GM12878 (cell line): Measurements from ENCODE around the gene TTC17. TPM values are rescaled to one million over a fixed set of nuclear protein-coding genes. Genes with fewer than 3 reads are reported as not detected.

ENCODE experiments used
- ATAC-seq: fragments of 200-7000 bp; cut with Tn5 transposase; 3 replicates; pipeline ENCODE4 v1.9.1; 2020; ENCODE audit warnings: mild to moderate bottlenecking, moderate library complexity
- BruUV-seq: library from RNA; stranded (reverse); fragments of 400-500 nt; replicated peaks from 2 replicates; lab custom pipeline; 2021; lab: Mats Ljungman, UMichigan
- CTCF ChIA-PET: fragments of 300-600 bp; sonication (Branson Sonifier 250); formaldehyde crosslinking; extraction: SDS; loops from one replicate; lab custom pipeline; 2021; ENCODE audit warnings: inconsistent platforms; lab: Yijun Ruan, JAX
- POLR2A ChIA-PET: fragments of 350-600 bp; formaldehyde crosslinking; extraction: SDS; loops from one replicate; lab custom pipeline; 2021; ENCODE audit warnings: inconsistent platforms; lab: Charles Lee
- RAD21 ChIA-PET: fragments of 300-600 bp; sonication (Branson Sonifier 250); formaldehyde crosslinking; loops from one replicate; lab custom pipeline; 2023; ENCODE audit warnings: antibody characterized with exemption; ENCODE audit not compliant: unreplicated experiment; lab: Charles Lee
- SMC1A ChIA-PET: fragments of 300-600 bp; sonication (Branson Sonifier 250); formaldehyde crosslinking; loops from one replicate; lab custom pipeline; 2023; ENCODE audit not compliant: unreplicated experiment, uncharacterized antibody; lab: Charles Lee
- DNase-seq: peaks from one replicate; pipeline ENCODE4 v3.0.0-alpha.2; 2011; ENCODE audit warnings: low read depth, low spot score
- FAIRE-seq: peaks from 3 replicates; lab custom pipeline; 2011; peaks lifted over from hg19 to GRCh38; lab: Jason Lieb, UNC
- H2AFZ ChIP-seq: 2 replicates; pipeline ENCODE4 v1.6.0; 2011; ENCODE audit warnings: low read depth, low read length, control low read depth; ENCODE audit not compliant: control insufficient read depth
- H3K27ac ChIP-seq: 2 replicates; pipeline ENCODE4 v1.5.1; 2011; ENCODE audit warnings: control low read depth; ENCODE audit not compliant: control insufficient read depth, insufficient read depth
- H3K27me3 ChIP-seq, 2 experiments: replicated peaks in 1 of 2; 2 replicates each; pipeline versions ENCODE4 v1.6.0 to v1.6.1; 2011; ENCODE audit warnings: low read length in 1 of 2; ENCODE audit not compliant: control insufficient read depth in 2 of 2, insufficient read depth in 2 of 2
- H3K36me3 ChIP-seq, 2 experiments: 2 replicates each; pipeline ENCODE4 v1.5.1; 2011; ENCODE audit warnings: low read length in 1 of 2; ENCODE audit not compliant: control insufficient read depth in 2 of 2, insufficient read depth in 2 of 2
- H3K4me1 ChIP-seq: 2 replicates; pipeline ENCODE4 v1.6.1; 2011; ENCODE audit warnings: mild to moderate bottlenecking, low read length, moderate library complexity, mixed read lengths; ENCODE audit not compliant: control insufficient read depth, insufficient read depth
- H3K4me2 ChIP-seq: 2 replicates; pipeline ENCODE4 v1.6.0; 2011; ENCODE audit warnings: control low read depth; ENCODE audit not compliant: control insufficient read depth, insufficient read depth
- H3K4me3 ChIP-seq: fragments of 200-600 bp; sonication (generic); 2 replicates; pipeline ENCODE4 v1.5.1; 2016
- H3K79me2 ChIP-seq: 2 replicates; pipeline ENCODE4 v1.6.0; 2011; ENCODE audit warnings: low read length; ENCODE audit not compliant: control insufficient read depth, insufficient read depth
- H3K9ac ChIP-seq: 2 replicates; pipeline ENCODE4 v1.8.0; 2011; ENCODE audit warnings: low read length, control low read depth, mixed read lengths; ENCODE audit not compliant: control insufficient read depth, insufficient read depth
- H3K9me3 ChIP-seq: replicated peaks from 3 replicates; pipeline ENCODE4 v1.5.1; 2011; ENCODE audit warnings: mild to moderate bottlenecking, low read length; ENCODE audit not compliant: control insufficient read depth, insufficient read depth
- H4K20me1 ChIP-seq: 2 replicates; pipeline ENCODE4 v1.6.0; 2011; ENCODE audit not compliant: control insufficient read depth, insufficient read depth
- DPF2 ChIP-seq: fragments of 450-650 bp; IDR thresholded peaks from 2 replicates; pipeline ENCODE4 v1.6.1; 2017; ENCODE audit warnings: mild to moderate bottlenecking
- KDM1A ChIP-seq: fragments of 200-600 bp; sonication (generic); IDR thresholded peaks from 2 replicates; pipeline ENCODE4 v1.6.1; 2016; ENCODE audit warnings: borderline replicate concordance
- NBN ChIP-seq: fragments of 450-650 bp; IDR thresholded peaks from 2 replicates; pipeline ENCODE4 v1.6.1; 2016
- NFYB ChIP-seq: IDR thresholded peaks from 2 replicates; pipeline ENCODE4 v1.6.1; 2011; ENCODE audit warnings: low read depth, mild to moderate bottlenecking, low read length, improper control_type of control experiment, moderate library complexity; ENCODE audit not compliant: insufficient read depth
- NRF1 ChIP-seq: conservative IDR thresholded peaks from 2 replicates; pipeline ENCODE4 v1.6.1; 2011; ENCODE audit warnings: mild to moderate bottlenecking, low read depth, low read length, improper control_type of control experiment
- SPI1 ChIP-seq: IDR thresholded peaks from 2 replicates; pipeline ENCODE4 v1.6.1; 2011; ENCODE audit warnings: low read depth, mild to moderate bottlenecking, low read length, moderate library complexity, borderline replicate concordance; ENCODE audit not compliant: insufficient read depth
- TARDBP ChIP-seq: IDR thresholded peaks from 2 replicates; pipeline ENCODE4 v1.6.1; 2016; ENCODE audit warnings: borderline replicate concordance
- TCF7 ChIP-seq: IDR thresholded peaks from 2 replicates; pipeline ENCODE4 v1.6.1; 2014; ENCODE audit warnings: antibody characterized with exemption, borderline replicate concordance
- WGBS: methylation state at CpG from one replicate; pipeline ENCODE4 v1.1.6; 2016; ENCODE audit warnings: low lambda C conversion rate; ENCODE audit not compliant: insufficient replicate concordance, insufficient coverage; ENCODE audit errors: missing lambda C conversion rate; 5-methylcytosine and 5-hydroxymethylcytosine counted together
- in situ Hi-C: fragments of 300-500 bp; cut with MboI; formaldehyde crosslinking; loops from 9 replicates; pipeline ENCODE4 v1.14.3; 2018; ENCODE audit warnings: mixed read lengths
- intact Hi-C: fragments of 100-400 bp; cut with micrococcal nuclease; formaldehyde crosslinking; loops from one replicate; pipeline ENCODE4 v1.14.2; 2022; ENCODE audit not compliant: unreplicated experiment
- polyA plus RNA-seq, 11 experiments: library from polyadenylated mRNA; depleted of rRNA in 4 of 11; unstranded in 6 of 11; stranded (reverse) in 5 of 11; fragments of >200 nt; fragmentation: Nextera tagmentation in 4 of 11; fragmentation: Illumina TruSeq in 1 of 11; extraction: Ambion mirVana in 4 of 11; extraction: Trizol in 1 of 11; gene quantifications; 1 replicate in 1 of 11; 2 replicates in 10 of 11; pipeline versions ENCODE4 v1.2.1 to v1.2.3, GENCODE V29; 2011 to 2016; ENCODE audit warnings: inconsistent platforms in 2 of 11, missing spikeins in 2 of 11, low read depth in 1 of 11
- total RNA-seq, 4 experiments: library from RNA; depleted of rRNA in 3 of 4; stranded (reverse); fragments of >200 nt in 3 of 4; fragmentation: Illumina TruSeq in 1 of 4; extraction: Trizol in 1 of 4; gene quantifications; 2 replicates each; pipeline versions ENCODE4 v1.2.1 to v1.2.3, GENCODE V29; 2013 to 2021
- TF ChIP-seq, protein P1 (sequence below): fragments of 450-650 bp; formaldehyde crosslinking; IDR thresholded peaks from 2 replicates; pipeline ENCODE4 v1.4.0; 2022; ENCODE audit warnings: mild to moderate bottlenecking, moderate library complexity
- TF ChIP-seq, protein P2 (sequence below), 3 experiments: IDR thresholded peaks in 2 of 3; conservative IDR thresholded peaks in 1 of 3; 2 replicates each; pipeline ENCODE4 v1.5.1; 2011; ENCODE audit warnings: low read depth in 3 of 3, low read length in 3 of 3, mild to moderate bottlenecking in 3 of 3, control low read depth in 2 of 3, moderate library complexity in 2 of 3, inconsistent platforms in 1 of 3, mixed read lengths in 1 of 3; ENCODE audit not compliant: control insufficient read depth in 2 of 3, insufficient read depth in 1 of 3; ENCODE audit errors: extremely low read depth in 1 of 3
- TF ChIP-seq, protein P3 (sequence below): IDR thresholded peaks from 2 replicates; pipeline ENCODE4 v1.6.1; 2012; ENCODE audit warnings: low read length, inconsistent platforms

Gene TTC17
- total and polyA plus RNA-seq, 10 of the 15 experiments (the other 5 are each of a cell fraction or from before 2014, with no cell fraction given), result 15.9 to 116 (median 41.5) TPM

DNA sequence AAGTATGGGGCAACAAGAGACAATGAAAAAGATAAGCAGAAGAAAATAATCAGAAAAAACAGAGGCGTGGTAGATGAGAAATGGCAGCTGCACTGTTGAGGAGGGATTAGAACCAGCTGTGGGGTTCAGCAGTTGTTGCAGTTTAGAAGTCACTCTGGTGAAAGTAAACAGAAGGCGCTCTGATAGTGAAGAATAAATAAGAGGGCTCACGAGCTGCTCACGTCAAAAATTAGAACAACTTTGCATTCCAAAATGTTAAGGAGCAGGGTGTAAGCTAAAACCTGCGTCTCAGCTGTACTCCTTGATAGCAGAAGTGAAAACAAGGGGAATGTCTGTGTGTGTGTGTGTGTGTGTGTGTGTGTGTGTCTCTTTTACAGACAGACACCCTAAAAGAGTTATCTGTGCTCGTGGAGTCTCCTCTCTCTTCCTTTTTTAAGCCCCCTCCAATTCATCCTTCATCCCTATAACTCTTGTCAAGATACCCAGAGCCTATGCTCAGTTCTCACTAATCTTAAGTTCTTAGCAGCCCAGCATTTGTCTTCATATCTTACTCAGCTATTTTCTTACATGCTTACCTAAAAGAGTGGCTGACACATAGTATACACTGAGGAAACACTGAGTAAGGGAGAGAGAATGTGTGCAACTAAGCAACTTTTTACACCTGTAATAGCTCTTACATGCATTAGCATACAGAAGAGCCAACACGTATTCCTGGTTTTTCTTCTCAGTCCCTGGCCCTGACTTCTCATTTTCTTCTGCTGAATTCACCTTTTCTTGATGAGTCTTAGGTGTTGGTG is 8.9 kb downstream of the TTC17 start (continued):
- TF ChIP-seq, protein P1, sequence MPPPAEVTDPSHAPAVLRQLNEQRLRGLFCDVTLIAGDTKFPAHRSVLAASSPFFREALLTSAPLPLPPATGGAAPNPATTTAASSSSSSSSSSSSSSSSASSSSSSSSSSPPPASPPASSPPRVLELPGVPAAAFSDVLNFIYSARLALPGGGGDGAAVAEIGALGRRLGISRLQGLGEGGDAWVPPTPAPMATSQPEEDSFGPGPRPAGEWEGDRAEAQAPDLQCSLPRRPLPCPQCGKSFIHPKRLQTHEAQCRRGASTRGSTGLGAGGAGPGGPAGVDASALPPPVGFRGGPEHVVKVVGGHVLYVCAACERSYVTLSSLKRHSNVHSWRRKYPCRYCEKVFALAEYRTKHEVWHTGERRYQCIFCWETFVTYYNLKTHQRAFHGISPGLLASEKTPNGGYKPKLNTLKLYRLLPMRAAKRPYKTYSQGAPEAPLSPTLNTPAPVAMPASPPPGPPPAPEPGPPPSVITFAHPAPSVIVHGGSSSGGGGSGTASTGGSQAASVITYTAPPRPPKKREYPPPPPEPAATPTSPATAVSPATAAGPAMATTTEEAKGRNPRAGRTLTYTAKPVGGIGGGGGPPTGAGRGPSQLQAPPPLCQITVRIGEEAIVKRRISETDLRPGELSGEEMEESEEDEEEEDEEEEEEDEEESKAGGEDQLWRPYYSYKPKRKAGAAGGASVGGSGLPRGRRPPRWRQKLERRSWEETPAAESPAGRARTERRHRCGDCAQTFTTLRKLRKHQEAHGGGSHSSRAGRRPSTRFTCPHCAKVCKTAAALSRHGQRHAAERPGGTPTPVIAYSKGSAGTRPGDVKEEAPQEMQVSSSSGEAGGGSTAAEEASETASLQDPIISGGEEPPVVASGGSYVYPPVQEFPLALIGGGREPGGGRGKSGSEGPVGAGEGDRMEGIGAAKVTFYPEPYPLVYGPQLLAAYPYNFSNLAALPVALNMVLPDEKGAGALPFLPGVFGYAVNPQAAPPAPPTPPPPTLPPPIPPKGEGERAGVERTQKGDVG (CRISPR knock-in tag), result no peak
- TF ChIP-seq NBN (peak; percentile 65), DPF2 (peak; percentile 44; the same call in 1 of the 2 replicates), NFYB (no peak)
- TF ChIP-seq, protein P2, sequence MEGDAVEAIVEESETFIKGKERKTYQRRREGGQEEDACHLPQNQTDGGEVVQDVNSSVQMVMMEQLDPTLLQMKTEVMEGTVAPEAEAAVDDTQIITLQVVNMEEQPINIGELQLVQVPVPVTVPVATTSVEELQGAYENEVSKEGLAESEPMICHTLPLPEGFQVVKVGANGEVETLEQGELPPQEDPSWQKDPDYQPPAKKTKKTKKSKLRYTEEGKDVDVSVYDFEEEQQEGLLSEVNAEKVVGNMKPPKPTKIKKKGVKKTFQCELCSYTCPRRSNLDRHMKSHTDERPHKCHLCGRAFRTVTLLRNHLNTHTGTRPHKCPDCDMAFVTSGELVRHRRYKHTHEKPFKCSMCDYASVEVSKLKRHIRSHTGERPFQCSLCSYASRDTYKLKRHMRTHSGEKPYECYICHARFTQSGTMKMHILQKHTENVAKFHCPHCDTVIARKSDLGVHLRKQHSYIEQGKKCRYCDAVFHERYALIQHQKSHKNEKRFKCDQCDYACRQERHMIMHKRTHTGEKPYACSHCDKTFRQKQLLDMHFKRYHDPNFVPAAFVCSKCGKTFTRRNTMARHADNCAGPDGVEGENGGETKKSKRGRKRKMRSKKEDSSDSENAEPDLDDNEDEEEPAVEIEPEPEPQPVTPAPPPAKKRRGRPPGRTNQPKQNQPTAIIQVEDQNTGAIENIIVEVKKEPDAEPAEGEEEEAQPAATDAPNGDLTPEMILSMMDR (IDR thresholded peaks at IDR 0.05 in 2 of 3, conservative IDR thresholded peaks at IDR 0.05 in 1 of 3; ENCODE audit: control insufficient read depth in 2 of 3, extremely low read depth in 1 of 3, insufficient read depth in 1 of 3, low read depth in 3 of 3, low read length in 3 of 3), result no peak

- H3K36me3 ChIP-seq, result peaks cover 0 to 12% of the 10 kb centered on the region in 2 experiments; a peak in 2 of 4 replicates
- TF ChIP-seq SPI1 (no peak), KDM1A (no peak), TARDBP (no peak), TCF7 (no peak), NRF1 (no peak)
- TF ChIP-seq, protein P3, sequence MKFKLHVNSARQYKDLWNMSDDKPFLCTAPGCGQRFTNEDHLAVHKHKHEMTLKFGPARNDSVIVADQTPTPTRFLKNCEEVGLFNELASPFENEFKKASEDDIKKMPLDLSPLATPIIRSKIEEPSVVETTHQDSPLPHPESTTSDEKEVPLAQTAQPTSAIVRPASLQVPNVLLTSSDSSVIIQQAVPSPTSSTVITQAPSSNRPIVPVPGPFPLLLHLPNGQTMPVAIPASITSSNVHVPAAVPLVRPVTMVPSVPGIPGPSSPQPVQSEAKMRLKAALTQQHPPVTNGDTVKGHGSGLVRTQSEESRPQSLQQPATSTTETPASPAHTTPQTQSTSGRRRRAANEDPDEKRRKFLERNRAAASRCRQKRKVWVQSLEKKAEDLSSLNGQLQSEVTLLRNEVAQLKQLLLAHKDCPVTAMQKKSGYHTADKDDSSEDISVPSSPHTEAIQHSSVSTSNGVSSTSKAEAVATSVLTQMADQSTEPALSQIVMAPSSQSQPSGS, result no peak
- TF ChIP-seq, protein P2 (IDR thresholded peaks at IDR 0.05 in 2 of 3, conservative IDR thresholded peaks at IDR 0.05 in 1 of 3; ENCODE audit: control insufficient read depth in 2 of 3, extremely low read depth in 1 of 3, insufficient read depth in 1 of 3, low read depth in 3 of 3, low read length in 3 of 3), result no peak
Measured at GRCh38 chr11:43376065-43376464, 17.3 kb downstream of the TTC17 start.

More at GRCh38 chr11:43376065-43376464, 17.3 kb downstream of the TTC17 start:
- no peak overlapping the region for H2AFZ ChIP-seq
- H3K4me3 ChIP-seq, result no peak overlapping the region
- BruUV-seq, result no TSS peak
- no peaks in the 10 kb centered on the region for H3K27me3 ChIP-seq
- no peak overlapping the region for H3K9ac ChIP-seq
- SMC1A ChIA-PET, result interaction anchor here (0.6 kb wide), 1 partner anchor 1952 kb away, joined by 3 read pairs; no protein-coding TSS in a partner anchor
- WGBS, result 98% methylated on average over 2 of the region's 2 CpGs
- RAD21 ChIA-PET, result no interaction called here
- in situ Hi-C loops (no loop called here), intact Hi-C loops (no loop called here)
- DNase-seq, result no peak
- POLR2A ChIA-PET, result no interaction called here
- H4K20me1 ChIP-seq, result no peaks in the 10 kb centered on the region
- H3K4me1 ChIP-seq, result no peaks in the 10 kb centered on the region
- peaks cover 5% of the 10 kb centered on the region for H3K79me2 ChIP-seq
- CTCF ChIA-PET, result no interaction called here
- H3K27ac ChIP-seq, result no peak overlapping the region
- H3K4me2 ChIP-seq, result no peak overlapping the region
- FAIRE-seq, result no peak
- ATAC-seq, result no peak
- no peaks in the 10 kb centered on the region for H3K9me3 ChIP-seq
